Measurements from ENCODE around the gene VSX1.

Gene VSX1

DNA sequence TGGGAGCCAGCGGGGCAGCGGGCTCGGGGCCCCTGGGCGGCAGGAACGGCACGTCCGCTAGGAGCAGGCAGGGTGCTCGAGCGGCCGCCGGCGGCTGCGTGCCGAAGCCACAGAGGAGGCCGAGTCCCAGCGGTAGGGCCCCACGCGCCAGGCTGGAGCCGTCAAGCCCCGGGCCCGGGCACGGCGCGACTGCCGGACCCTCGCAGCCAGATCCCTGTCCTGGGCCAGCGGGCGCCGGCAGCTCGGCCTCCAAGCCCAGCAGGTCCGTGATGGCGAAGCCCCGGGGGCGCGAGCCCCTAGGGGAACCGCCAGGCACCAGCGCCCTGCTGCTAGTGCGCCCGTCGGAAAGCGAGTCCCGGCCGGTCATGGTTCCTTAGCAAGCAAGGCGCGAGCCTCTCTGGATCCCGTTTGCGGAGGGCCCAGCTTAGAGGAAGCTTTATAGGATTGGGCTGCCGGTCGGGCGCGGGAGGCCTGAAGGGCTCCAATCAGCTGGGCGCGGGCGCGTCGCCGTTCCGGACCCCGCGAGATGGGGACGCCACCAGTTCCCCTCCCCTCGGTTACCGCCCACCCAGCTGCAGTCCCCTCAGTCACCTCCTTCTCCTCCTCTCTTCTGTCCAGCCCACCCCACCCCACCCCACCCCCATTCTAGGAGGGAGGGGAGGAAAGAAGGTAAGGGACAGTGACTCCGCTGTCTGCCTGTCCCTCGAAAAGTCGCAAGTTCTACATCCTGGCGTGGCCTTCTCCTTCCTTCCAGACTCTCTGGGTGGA is at the start of gene VSX1:
Gene VSX1, minus strand, starts transcription at position 412 of the 768 bp plus-strand sequence. Its CDS starts 45 bp downstream, at position 367.
- no peak for DNase-seq (ENCODE audit: low spot score)

- DNase-seq (ENCODE audit: low spot score), result no peak
These were observed 48.0 kb upstream of the VSX1 start for GRCh38 chr20:25129908-25130307.

DNA sequence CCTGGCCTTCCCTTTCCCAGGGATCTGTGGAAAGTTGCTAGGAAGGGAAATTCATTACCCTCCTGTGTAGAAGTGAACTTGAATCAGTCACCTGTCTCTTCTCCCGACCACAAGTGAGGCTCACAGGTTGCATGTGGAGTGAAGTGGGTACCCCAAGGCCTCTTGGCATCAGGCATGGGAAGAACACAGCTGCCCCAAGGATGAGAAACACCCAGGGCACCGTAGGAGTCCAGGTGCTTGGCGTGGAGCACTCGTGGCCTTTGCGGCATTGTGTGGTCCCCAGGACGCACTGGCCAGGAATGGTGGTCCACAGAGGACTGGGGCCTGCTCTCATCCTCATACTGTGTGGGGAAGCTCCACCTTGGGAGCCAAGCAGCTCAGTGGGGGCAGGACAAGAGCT is 47.5 kb upstream of the VSX1 start:
- no peak for DNase-seq (ENCODE audit: low spot score)

DNA sequence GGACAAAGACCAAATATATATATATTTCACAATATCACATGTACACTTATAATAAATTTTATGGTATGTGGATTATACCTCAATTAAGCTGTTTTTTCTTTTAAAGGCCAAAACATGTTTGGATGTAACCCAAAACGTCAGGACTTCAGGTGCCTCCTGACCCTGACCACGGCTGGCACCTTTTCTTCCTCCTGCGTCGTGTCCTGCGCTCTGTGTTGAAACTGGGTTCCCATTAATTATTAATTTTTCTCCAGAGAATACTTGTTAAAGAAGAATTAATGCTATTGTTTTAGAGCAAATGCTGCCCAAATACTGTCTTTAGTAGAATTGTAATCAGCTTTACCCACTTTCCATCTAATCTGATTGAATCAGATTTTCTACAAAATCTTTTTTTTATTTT is 46.7 kb upstream of the VSX1 start:
- no peak for DNase-seq (ENCODE audit: low spot score)

DNA sequence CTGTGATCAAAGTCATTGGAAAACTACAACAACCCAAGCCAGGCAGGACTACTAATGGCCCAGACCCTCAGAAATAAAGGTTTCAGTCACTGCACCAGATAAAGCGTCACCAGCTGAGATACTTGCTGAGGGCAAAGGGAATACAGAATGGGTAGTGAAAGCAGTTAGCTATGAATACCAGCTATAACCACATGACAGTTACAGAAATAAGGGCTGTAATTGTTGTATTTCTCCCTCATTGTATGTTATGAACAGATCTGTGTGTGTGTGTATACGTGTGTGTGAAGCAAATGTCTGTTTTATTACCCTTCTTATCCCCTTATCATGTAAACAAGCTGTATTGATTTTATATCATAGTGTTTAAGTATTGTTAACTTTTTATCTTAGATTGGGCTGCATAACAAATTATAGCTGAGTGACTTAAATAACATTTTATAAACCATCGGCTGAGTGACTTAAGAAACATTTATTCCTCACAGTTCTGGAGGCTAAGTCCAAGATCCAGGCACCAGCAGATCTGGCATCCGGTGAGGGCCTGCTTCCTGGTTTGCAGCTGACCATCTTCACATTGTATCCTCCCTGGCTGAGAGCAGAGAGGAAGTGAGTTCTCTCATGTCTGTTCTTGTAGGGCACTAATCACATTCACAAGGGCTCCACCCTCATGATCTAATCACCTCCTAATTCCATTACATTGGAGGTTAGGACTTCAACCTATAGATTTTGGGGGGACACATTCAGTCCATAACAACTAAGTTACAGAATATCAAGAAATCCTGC is 46.0 kb upstream of the VSX1 start:
- DNase-seq (ENCODE audit: low spot score), result no peak

DNA sequence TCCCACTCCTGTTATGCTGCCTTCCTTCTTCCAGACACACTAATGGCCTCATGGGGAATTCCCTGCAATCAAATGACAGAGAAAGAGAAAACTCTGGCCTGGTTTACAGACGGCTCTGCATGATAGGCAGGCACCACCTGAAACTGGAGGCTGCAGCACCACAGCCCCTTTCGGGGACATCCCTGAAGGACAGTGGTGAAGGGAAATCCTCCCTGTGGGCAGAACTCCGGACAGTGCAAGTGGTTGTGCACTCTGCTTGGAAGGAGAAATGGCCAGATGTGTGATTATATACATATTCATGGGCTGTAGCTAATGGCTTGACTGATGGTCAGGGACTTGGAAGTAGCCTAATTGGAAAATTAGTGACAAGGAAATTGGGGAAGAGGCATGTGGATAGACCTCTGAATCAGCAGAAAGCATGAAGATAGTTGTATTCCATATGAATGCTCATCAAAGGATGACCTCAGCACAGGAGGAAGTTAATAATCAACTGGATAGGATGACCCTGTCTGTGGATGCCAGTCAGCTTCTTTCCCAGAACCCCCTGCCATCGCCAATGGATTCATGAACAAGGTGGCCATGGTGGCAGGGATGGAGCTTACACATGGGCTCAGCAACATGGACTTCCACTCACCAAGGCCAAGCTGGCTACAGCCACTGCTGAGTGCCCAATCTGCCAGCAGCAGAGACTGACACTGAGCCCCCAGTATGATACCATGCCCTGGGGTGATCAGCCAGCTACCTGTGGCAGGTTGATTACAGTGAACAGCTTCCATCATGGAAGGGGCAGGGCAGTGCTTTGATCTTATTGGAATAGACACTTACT is 44.5 kb upstream of the VSX1 start:
- DNase-seq (ENCODE audit: low spot score), result no peak

DNA sequence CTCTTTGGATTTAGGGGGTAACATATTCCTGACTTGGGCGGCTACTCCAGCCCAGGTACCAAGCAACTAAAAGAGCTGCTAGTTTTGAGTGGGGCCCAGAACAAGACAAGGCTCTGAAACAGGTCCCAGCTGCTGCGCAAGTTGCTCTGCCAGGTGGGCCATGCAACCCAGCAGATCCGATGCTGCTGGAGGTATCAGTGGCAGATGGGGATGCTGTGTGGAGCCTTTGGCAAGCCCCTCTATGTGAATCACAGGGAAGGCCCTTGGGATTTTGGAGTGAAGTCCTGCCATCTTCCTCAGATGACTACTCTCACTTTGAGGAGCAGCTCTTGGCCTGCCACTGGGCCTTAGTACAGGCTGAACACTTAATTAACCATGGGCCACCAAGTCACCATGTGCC is 43.7 kb upstream of the VSX1 start:
- DNase-seq (ENCODE audit: low spot score), result no peak

DNA sequence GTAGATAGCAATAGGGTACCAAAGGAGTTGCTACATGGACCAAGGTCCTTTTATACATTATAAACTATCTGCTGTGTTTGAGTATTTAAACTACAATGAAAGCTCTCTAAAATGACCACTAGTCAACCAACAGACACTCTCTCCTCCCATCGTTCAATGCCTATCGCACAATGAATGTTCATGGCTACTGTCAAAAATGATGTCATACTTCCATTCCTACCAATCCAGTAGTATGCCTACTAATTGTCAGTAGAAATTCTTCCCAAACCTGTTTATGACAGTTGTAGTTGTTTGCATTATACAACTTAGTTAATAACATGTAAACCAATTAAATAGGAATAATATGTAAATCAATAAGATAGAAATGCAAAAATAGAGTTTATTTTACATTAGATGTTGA is 39.0 kb upstream of the VSX1 start:
- no peak for DNase-seq (ENCODE audit: low spot score)

DNA sequence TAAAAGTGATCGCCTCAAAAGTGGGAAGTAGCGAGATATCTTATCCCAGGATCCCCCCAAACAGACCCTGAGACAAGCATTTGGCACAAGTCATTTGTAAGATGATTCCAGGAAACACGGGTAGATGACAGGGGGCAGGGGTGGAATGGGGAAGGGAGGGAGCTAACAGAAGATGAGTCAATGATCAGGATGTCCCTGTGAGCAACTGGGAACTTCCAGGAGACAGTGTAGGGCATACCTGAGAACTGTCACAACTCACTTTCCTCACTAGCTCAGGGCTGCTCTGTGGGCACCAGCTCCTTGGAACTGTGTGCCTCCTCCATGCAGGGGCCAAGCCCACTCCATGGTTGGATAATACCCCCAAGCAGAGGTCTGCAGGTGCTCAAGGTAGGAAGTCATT is 38.5 kb upstream of the VSX1 start:
- DNase-seq (ENCODE audit: low spot score), result no peak

GRCh38 chr20:25118529-25118928 is 36.6 kb upstream of the VSX1 start:
- DNase-seq (ENCODE audit: low spot score), result no peak

GRCh38 chr20:25117990-25118389 is 36.0 kb upstream of the VSX1 start:
- DNase-seq (ENCODE audit: low spot score), result no peak

GRCh38 chr20:25116739-25117458 is 35.0 kb upstream of the VSX1 start:
- no peak for DNase-seq (ENCODE audit: low spot score)

GRCh38 chr20:25103526-25103925 is 21.6 kb upstream of the VSX1 start:
- DNase-seq (ENCODE audit: low spot score), result no peak

DNA sequence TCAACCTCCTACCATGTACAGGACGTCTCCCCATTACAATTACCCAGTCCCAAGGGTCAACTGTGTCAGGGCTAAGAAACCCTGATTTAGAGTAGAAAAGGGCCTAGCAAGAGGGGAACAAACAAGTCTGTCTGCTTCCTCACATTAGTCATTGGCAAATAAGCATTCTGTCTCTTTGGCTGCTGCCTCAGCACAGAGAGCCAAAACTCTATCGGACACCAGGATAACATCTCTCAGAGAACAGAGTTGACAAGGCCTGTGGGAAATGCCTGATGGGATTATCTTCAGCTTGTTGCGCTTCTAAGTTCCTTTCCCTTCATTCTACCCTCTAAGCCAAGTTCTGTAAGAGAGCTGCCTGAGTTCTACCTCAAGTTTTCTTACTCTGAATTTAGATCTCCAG is 19.0 kb upstream of the VSX1 start:
- no peak for DNase-seq (ENCODE audit: low spot score)

- DNase-seq (ENCODE audit: low spot score), result no peak
These were observed 17.7 kb upstream of the VSX1 start for GRCh38 chr20:25099601-25100140.

GRCh38 chr20:25097498-25097897 is 15.6 kb upstream of the VSX1 start:
- DNase-seq (ENCODE audit: low spot score), result no peak

DNA sequence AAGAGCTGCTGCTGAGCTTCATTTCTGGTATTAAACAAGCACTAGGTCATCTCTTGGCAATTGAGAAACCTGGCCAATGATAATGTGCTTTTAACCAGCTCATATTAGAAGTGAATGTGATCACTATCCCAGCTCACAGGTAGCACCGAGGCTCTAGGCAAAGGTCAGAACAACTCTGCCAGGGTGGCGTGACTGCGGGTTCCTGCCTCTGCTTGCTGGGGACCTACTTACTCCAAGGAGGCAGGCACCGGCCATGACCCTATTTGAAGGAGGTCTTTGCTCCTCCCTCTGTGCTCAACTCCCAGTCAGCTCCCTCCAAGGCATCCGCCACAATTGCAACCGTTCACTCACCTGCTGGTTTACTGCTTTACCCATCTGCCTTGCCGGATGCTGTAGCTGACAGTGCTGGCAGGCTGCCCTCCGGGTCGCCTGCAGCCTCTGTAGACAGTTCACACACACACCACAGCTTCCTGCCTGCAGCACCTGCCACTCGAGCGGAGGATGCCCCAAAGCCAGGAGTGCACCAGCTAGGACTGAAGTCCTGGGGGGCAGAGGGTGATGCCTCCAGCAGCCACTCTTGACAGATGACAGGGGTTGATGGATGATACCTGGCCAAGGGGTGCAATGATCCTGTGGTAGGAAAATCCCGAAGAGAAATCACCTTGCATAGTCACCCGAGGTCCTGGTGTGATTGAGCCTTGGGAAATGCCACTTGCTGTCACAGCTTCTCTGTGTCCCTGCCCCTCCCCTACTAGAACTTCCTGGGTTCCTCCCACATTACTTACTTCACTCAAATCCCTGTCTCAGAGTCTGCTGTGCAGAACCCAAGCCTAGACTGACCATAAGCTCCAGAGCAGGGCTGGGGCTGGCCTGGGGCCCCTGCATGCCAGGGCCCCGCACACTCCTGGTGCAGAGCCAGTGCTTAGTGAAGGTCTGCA is 8.8 kb upstream of the VSX1 start:
- no peak for DNase-seq (ENCODE audit: low spot score)

DNA sequence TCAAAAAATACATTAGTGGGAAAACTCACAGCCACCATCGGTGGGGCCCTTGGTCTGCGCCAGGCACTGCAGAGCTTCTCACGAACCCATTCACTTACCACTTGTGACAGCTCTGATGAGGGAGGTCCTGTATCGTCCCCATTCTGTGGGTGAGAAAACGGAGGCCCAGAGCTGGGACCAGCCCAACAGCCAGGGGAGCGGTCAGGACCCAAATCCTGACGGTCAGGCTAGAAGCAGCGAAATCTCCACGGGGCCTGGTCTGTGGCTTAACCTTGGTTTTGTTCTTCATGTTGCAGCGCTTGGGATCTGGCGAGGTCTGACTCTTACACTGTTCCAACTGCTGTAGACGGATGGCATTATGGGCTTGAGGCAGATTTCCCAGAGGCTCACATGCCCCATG is 7.7 kb upstream of the VSX1 start:
- no peak for DNase-seq (ENCODE audit: low spot score)

- no peak for DNase-seq (ENCODE audit: low spot score)
These were observed 7.2 kb upstream of the VSX1 start for GRCh38 chr20:25089096-25089495.

GRCh38 chr20:25088267-25088666 is 6.3 kb upstream of the VSX1 start:
- no peak for DNase-seq (ENCODE audit: low spot score)

Data from hepatic stellate cell (primary cell).